KG1 (cell line): ENCODE results near the gene POLR2J2.
"Not testable (repeated sequence)": the region's sequence is repeated elsewhere in the genome, so short reads cannot be mapped to it uniquely, and the experiment has no call there.

Experiments
- DNase-seq: peaks from one replicate; lab custom pipeline; 2025; lab: John Stamatoyannopoulos, UW

POLR2J2 gene

GRCh38 chr7:102671956-102672307, 469 bp upstream of the POLR2J2 start:
- not testable (repeated sequence) for DNase-seq

DNA sequence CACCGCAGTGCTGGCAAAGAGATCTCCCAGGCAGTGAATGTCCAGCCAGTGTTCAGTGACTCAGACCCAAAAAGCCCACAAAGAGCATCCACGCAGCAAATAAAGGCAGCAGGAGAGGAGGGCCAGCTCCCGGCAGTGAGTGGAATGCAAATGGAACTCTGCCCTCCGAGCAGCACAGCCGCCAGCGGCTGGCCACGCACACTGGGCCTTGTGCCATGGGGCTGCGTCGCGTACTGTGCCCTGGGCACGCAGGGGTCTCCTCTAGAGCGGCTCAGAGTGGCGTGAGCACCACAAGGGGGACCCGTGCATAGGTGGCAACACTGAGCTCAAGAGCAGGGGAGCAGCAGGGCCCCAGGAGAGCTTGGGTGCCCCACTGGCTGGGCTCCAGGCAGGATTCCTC, 3.9 kb downstream of the POLR2J2 start:
- DNase-seq: not testable (repeated sequence)

DNA sequence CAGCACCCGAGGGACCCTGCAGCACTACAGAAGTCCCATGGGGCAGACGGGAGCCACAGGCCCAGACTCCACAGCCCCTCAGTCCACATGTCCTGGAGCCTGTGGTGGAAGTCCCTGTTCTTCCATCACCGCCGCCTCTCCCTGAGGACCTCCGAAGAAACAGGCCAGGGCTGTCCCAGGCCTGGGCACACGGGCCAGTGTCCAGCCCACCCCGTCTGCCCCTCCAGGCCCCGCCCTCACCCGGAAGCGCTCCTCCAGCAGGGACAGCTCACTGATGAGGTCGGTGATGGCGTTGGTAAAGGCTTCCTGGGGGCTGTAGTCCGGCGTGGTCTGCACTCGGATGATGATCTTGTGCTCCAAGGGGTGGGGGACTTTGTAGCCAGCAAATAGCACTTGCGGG, 4.6 kb downstream of the POLR2J2 start:
- DNase-seq: not testable (repeated sequence)

DNA sequence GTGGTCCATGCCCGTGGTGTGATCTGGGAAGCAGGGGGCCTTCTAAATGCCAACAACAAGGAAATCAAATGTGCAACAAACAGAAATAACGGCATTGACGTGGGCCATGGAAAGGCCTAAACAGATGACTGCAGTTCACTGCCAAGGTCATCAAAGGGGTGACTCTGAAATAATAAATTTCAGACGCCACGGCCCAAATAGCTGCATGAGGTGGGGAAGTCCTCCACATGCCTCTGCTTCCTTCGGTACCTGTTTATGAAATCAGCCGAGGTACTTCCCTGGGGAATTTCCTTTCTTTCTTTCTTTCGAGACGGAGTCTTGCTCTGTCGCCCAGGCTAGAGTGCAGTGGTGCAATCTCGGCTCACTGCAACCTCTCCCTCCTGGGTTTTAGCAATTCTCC, 6.7 kb downstream of the POLR2J2 start:
- DNase-seq: not testable (repeated sequence)

GRCh38 chr7:102649924-102650323, 21.5 kb downstream of the POLR2J2 start, which contains the start of gene SPDYE2B:
SPDYE2B (plus strand) TSS chr7:102650319; CDS start chr7:102652349, 2,030 bp downstream.
- not testable (repeated sequence) for DNase-seq

DNA sequence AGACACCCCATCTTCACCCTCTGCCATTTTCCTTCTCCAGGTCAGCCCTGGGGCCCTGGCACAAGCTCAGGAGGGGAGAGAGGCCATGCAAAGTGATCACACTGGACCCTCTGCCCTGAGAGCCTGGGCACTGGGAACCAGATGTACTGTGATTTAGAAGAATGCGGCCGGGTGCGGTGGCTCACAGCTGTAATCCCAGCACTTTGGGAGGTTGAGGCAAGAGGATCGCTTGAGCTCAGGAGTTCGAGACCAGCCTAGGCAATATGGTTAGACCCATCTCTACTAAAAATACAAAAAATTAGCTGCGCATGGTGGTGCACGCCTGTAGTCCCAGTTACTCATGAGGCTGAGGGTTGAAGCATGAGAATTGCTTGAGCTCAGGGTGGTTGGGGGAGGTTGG, 23.6 kb downstream of the POLR2J2 start:
- not testable (repeated sequence) for DNase-seq

- DNase-seq: not testable (repeated sequence)
Observed at GRCh38 chr7:102643404-102643803, 28.1 kb downstream of the POLR2J2 start.

DNA sequence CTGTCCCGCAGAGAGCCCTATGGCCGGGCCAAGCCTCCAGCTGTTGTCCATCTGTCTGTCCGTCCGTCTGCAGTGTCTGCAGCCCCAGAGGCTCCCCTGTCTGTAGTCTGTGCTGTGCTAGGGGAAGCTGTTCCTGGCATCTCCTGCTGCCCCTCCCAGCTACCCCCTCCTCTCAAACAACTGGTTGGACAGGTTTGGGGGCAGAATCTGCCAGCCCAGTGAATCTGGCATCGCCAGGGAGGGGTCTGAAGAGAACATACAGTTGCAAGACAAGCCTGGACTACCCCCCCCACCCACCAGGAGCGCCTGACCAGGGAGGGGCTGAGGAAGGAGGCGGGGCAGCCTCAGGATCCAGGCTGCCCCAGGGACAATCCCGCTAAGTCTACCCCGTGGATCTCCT, 28.8 kb downstream of the POLR2J2 start, which contains the start of gene UPK3BL1:
Gene UPK3BL1, minus strand, starts transcription at position 101 of the 400 bp plus-strand sequence. Its CDS starts 50 bp downstream, at position 51.
- not testable (repeated sequence) for DNase-seq

GRCh38 chr7:102638848-102639247, 32.6 kb downstream of the POLR2J2 start:
- DNase-seq: not testable (repeated sequence)

GRCh38 chr7:102636956-102637355, 34.5 kb downstream of the POLR2J2 start:
- not testable (repeated sequence) for DNase-seq

DNA sequence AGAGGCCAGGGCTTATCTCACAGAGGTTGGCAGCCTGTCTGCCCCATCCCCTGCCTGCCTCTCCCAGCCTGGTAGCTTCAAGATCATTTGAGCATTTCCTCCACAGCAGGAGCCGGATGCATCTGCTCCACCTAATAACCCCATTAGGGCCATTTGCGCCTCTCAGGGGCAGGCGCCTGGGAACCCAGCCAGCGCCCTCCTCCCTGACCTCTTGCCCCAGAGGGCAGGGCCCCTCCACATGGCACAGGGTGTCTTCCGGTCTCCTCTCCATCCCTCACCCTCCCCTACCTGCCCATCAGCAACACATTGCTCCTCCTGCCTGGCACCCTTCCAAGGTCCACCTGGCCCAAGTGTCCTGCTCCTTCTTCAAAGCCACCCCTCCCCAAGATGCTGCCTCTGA, 36.1 kb downstream of the POLR2J2 start:
- DNase-seq: not testable (repeated sequence)

DNA sequence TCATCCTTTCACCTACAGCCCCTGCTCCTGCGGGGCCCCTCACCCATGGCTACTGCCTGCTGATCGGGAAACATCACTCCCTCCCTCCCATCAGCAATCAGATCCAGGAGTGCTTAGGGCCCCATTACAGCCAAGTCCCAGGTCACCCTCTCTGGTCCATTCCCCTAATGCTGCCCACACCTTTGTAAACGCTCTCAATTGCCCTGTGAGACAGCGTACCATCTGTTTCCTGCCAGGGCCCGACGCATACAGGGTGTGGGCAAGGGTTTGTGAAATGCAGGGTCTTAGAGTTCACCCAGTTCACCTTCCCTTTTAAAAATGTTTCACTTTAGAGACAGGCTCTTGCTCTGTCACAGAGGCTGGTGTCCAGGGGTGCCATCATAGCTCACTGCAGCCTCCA, 37.2 kb downstream of the POLR2J2 start:
- not testable (repeated sequence) for DNase-seq

- not testable (repeated sequence) for DNase-seq
Observed at GRCh38 chr7:102630622-102631021, 40.8 kb downstream of the POLR2J2 start.

- DNase-seq: not testable (repeated sequence)
Observed at GRCh38 chr7:102627271-102627904, 44.1 kb downstream of the POLR2J2 start.

DNA sequence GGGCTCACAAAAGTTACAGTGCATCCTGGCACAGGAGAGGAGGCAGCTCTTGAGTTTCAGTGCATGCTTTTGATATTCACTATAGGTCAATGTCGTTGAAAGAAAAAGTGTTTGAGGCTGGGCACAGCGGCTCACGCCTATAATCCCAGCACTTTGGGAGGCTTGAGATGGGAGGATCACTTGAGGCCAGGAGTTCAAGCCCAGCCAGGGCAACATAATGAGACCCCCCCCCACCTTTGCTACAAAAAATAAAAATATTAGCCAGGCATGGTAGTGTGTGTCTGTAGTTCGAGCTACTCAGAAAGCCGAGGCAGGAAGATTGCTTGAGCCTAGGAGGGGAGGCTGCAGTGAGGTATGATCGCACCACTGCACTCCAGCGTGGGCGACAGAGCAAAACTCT, 53.3 kb downstream of the POLR2J2 start:
- not testable (repeated sequence) for DNase-seq

DNA sequence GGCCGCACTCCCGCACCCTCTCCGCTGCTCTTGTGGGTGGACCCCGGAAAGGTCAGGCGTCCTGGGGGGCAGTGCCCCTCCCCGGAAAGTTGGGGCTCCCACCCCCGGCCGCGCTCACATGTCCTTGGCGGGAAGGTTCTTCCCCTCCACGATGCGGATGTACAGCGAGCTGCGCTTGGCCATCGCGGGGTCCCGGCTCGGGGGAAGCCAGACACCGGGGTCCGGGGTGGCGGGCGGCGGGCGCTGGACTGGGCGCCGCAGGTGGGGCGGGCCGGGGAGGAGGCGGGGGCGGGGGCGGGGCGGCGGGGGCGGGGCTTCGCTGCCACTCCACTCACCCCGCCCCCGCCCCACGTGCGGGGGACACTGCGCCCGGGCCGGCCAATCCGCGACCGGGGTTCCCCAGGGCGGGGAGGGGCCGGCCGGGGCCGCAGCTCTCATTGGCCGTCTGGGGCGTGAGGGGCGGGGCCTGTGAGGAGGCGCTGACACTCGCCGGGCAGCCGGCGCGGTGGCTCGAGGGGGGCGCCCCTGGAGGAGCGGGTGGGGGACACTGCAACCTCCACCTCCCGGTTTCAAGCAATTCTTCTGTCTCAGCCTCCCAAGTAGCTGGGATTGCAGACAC, 54.8 kb downstream of the POLR2J2 start, which contains the start of gene RASA4:
Gene RASA4, minus strand, starts transcription at position 250 of the 619 bp plus-strand sequence. Its CDS starts 67 bp downstream, at position 183.
- DNase-seq: not testable (repeated sequence)
